Epithelial cell of esophagus (primary cell): Measurements from ENCODE around the gene BDKRB2.
A peak's percentile ranks its signal among the peaks of the same experiment; 100 is the strongest.

ENCODE experiments used
- DNase-seq: peaks from one replicate; pipeline ENCODE4 v3.0.0; 2010; ENCODE audit warnings: low read depth
- H3K4me3 ChIP-seq: 2 replicates; pipeline ENCODE4 v1.5.1; 2011; ENCODE audit warnings: mild to moderate bottlenecking, low read length, control low read depth
- TF ChIP-seq, protein P1 (sequence below): IDR thresholded peaks from 2 replicates; pipeline ENCODE4 v1.5.1; 2011; ENCODE audit warnings: low read depth, mild to moderate bottlenecking, low read length, control low read depth, inconsistent platforms; ENCODE audit not compliant: insufficient read depth; ENCODE audit errors: missing control alignments

Gene BDKRB2

DNA sequence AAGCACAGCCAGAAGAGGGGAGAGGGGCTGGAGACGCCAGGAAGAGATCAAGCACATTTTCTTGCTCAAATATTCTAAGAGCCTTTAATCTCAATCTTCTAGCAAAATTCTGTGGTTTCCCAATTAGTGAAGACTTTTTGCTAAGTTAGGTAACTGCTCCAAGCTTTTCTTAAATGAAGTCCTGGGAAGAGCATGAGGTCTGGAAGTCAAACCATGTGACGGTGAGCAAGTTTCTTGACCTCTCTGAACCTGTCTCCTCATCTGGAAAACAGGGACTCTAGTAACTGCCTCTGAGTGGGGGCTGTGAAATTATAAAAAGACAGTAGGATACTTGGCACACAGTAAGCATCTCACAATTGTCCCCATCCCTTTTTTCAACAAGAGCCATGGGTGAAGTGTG lies 75.5 kb downstream of the BDKRB2 start:
- TF ChIP-seq, protein P1, sequence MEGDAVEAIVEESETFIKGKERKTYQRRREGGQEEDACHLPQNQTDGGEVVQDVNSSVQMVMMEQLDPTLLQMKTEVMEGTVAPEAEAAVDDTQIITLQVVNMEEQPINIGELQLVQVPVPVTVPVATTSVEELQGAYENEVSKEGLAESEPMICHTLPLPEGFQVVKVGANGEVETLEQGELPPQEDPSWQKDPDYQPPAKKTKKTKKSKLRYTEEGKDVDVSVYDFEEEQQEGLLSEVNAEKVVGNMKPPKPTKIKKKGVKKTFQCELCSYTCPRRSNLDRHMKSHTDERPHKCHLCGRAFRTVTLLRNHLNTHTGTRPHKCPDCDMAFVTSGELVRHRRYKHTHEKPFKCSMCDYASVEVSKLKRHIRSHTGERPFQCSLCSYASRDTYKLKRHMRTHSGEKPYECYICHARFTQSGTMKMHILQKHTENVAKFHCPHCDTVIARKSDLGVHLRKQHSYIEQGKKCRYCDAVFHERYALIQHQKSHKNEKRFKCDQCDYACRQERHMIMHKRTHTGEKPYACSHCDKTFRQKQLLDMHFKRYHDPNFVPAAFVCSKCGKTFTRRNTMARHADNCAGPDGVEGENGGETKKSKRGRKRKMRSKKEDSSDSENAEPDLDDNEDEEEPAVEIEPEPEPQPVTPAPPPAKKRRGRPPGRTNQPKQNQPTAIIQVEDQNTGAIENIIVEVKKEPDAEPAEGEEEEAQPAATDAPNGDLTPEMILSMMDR: no peak
- DNase-seq: no peak
- no peak overlapping the region for H3K4me3 ChIP-seq

DNA sequence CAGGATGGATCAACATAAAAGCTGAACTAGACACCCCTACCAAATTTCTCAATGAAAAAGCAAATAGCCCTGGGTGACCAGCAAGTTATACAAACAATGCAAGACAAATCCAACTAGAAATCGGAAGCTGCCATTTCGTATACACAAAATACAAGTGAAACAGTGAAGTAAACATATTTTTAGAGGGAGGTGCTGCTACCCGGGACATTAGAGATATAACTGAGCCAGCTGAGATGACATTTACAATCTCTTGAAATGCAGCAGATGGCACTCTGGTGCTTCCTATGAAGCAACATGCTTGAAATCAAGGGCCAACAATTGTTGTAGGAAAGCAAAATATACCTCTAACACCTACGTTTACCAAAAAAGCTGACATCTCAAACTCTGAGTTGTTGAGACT lies 76.8 kb downstream of the BDKRB2 start:
- H3K4me3 ChIP-seq: no peak overlapping the region
- DNase-seq: no peak
- TF ChIP-seq, protein P1: peak; percentile 7

DNA sequence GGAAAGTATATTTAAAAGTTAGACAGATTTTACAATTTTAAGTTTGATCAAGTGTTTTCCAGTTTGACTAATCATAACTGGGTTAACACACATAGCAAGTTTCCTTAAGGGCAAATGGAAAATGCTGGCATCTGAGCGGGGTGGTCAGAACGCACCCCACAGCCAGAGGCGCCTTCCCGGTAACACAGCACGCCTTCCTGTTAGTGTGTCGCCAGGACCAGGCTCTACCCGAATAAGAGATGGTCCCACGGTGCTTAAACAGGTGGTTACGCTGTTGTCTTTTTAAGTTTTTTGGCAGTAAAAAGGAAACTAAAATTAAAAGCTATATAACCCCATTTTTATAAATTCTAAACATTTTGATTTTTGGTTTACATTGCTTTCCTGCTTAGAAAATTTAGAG lies 79.4 kb downstream of the BDKRB2 start:
- H3K4me3 ChIP-seq: no peak overlapping the region
- DNase-seq: no peak
- TF ChIP-seq, protein P1: no peak

DNA sequence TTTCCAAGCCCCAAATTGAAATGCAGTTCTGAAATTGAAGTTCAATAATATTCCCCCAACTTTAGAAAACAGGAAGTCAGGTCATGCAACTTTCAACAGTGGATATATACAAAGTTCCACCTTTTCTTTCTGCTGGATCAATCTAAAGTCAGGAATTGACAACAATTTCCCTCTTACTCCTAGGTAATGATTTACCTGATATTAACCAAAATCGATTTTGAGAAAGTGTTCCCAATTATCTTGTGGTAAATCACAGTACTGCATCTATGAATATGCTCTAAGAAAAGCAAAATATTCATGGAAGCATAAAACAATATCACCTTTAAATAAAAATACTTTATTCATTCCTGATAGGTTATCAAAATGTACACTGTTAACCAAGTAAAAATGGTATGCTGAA lies 79.8 kb downstream of the BDKRB2 start:
- TF ChIP-seq, protein P1: no peak
- no peak for DNase-seq
- no peak overlapping the region for H3K4me3 ChIP-seq

DNA sequence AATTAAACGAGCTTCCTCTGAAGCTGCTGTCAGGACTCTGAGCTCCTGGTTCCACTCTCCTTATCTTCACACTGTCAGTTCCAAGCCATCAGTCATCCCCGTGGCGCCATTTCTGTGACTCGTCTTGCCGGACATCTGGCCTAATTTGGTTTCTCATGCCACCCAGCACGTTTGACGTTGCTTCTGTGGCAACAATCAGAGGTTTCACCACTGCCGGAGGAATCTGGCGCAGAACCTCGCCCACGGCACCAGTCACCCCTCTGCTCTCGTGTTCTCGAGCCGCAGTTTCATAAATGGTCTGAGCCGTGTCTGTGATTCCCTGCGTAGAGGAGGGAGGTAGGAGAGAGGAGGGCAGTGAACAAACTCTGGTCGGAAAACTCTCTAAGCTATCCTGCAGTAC lies 81.0 kb downstream of the BDKRB2 start:
- no peak overlapping the region for H3K4me3 ChIP-seq
- DNase-seq: no peak
- TF ChIP-seq, protein P1: no peak

DNA sequence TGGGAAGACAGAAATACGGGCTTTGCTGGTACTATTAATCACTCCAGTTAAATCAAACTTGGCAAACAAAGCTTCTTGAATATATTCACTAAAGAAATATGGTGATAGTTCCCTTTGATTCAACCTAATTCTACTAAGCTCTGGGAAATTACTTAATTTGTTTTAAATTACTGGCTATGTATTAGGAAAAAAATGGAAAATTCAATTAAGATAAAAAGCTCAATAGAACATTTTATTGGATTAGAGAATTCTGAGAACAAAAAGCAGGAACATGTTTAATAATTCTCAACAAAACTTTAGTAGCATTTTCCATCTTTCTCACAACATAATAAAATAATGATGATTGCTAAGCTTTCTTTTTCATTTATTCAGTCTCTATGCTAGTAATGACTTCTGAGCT lies 81.6 kb downstream of the BDKRB2 start:
- TF ChIP-seq, protein P1: no peak
- DNase-seq: no peak

DNA sequence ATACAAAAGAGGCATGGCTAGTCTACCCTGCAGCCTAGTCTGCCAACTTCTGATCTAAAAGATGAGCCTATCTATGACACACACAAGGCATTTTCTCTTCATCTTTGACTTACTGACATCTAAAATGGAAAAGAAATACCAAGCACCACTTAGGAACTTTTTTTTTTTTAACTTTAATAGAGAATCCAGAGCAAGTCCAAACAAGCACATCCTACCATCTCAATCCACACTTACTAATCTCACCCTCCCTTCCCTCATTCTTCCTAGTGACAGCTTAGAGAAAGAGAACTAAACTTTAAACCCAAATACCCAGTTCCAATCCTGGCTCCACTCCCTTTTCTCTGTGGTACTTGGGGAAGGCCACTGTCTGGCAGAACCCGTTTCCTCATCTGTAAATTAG lies 83.2 kb downstream of the BDKRB2 start:
- H3K4me3 ChIP-seq: no peak overlapping the region
- DNase-seq: peak; percentile 64
- TF ChIP-seq, protein P1: no peak

More for the DNA sequence above, 81.6 kb downstream of the BDKRB2 start:
- H3K4me3 ChIP-seq: no peak overlapping the region
